Stimulated activated CD4-positive, alpha-beta T cell treated with anti-CD3 and anti-CD28 coated beads, Interleukin-15, amount 100 ng/mL, for 24 hours (primary cell): Measurements from ENCODE around the gene BANF1.
A peak's percentile ranks its signal among the peaks of the same experiment; 100 is the strongest.
"Not testable (repeated sequence)": the region's sequence is repeated elsewhere in the genome, so short reads cannot be mapped to it uniquely, and the experiment has no call there.

Experiments
- DNase-seq: peaks from one replicate; pipeline ENCODE4 v3.0.0-alpha.2; 2020

BANF1 gene

DNA sequence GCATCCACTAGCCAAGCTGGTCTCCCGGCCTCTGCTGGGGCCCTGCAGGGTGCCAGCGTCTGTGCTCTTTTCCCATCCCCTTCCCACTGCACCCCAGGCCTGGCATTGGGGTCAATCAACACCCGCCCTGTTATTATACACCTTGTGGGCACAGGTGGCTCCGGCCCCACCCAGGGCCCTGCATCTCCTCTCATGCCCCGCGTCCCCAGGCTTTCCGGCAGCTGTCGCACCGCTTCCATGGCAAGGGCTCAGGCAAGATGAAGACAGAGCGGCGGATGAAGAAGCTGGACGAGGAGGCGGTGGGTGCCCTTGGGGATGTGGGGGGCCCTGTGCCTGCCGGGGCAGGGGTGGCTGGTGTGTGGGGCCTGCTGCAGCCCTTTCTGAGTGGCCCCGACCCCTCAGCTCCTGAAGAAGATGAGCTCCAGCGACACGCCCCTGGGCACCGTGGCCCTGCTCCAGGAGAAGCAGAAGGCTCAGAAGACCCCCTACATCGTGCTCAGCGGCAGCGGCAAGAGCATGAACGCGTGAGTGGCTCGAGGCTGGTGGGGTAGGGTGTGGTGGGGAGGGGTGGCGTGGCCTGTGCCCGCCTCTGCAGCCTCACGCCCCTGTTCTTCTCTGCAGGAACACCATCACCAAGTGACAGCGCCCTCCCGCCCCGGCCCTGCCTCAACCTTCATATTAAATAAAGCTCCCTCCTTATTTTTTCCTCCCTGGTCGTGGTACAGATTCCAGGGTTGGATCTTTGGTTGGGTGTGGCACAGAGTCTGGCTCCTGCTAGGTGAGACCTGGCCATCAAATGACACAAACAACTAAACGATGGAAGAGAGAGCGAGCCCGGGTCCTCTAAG, 23.7 kb upstream of the BANF1 start:
- no peak for DNase-seq

DNA sequence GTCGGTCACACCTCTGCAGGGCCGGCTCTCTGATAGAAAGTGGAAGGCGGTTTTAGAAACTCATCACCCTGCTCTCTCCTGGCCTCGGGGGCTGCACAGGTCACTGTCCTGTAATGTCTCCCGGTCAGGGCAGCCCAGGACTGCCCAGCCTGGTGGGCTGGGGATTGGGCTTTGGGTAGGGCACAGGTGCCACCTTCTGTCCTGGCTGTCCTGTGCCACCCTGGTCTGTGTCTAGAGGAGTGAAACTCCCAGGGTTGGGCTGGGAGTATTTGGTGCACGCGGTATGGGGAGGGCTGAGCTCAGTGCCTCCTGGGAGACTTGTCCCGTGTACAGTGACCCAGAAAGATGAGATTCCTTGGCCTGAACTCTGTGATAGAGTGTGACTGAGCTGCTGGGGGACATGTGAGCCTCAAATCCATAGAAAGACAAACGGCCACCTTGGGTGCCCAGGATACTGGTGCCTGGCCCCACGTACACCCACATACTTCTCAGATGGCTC, 23.0 kb upstream of the BANF1 start:
- no peak for DNase-seq

DNA sequence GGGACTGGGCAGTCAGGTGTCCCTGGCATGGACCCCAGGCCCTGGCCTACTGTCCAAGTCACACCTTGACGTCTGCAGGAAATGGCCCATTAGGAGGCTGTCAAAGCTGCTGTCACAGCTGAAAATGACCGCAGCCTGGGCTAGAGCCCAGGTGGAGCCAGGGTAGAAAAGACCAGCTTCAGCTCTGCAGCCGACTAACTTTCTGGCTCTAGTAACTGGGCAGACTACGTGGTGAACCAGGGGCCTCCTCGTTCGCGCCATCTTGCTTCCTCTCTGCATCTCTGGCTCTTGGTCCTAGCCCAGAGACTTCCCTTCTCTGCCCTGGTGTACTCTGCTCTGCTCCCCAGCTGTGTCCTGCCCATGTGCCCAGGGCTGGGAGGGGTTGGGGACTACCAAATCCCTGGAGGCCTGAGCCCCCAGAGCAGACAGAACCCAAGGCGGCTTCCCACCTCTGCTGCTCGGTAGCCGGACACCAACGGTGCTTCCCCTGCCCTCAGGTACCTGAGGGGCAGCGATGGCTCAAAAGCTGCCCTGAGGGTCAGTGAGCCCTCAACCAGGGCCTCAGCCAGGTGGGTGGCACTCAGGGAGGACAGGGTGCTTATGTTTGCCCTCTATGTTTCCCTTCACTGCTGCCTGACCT, 21.1 kb upstream of the BANF1 start:
- DNase-seq: no peak

DNA sequence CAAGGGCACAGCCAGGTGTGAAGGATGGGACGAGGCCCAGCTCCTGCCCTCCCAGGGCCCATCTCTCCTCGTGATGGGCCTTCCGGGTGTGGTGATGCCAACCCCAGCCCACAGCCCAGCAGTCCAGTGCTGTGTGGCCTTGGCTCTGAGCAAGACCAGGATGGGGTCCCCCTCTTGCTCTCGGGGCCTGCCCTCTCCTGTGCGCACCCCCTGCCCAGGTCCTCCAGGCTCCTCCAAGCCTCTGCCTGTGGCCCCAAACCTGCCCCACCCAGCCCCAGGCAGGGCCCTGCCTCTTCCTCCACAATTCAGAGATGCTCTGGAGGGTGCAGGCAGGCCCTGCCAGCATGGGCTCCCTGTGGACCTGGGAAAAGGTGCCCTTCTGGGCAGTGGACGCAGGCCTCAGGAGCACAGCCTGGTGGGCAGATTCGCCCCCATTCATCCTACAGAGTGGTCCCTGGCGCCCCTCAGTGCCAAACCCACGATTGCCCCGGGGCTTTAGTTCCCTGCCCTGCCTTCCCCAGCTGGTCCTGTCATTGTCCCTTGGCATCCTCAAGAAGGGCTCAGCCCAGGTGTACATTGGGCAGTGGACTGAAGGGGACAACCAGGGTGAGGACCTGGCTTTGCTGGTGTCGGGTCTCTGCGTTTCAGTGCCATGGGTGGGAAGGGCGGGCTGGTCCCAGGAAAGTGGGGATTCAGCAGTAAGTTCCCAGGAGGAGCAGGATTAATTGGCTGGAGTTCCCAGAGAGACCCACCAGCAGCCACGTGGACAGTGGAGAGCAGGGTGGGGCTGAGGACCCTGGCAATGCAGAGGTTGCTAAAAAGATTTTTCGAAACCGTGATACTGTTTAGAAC, 20.1 kb upstream of the BANF1 start:
- DNase-seq: no peak

DNA sequence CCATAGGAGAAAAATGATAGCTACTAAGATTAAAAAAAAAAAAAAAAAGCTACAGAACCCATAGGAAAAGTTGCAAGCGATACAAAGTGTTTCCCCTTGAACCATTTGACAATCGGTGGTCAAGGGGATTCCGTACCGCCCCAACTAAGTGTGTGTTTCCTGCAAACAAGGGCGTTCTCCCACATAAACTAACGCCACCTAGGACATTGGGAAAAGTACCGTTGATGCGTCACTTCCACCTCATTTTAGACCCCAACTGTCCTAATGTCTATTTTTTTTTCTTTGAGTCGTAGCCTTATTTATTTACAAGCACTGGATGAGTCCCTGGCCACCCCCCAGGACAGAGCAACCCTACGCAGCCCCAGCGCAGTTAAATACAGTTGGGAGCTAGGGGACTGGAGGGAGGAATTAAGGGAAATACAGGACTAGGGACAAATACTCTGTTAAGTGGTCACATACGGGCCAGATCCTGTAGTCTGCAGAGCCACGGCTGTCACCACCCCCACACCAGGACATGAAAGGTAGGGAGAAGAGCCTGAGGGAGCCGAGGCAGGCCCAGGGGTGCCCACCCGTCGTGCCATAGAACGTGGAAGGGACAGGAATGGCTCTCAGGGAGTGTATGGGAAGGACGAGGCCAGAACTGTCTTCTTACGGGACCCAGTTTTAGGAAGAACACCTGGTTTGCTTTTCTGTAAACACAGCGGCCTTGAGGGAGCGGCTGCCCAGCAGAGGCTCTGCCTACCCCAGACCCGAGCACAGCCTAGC, 19.3 kb upstream of the BANF1 start:
- DNase-seq: no peak

DNA sequence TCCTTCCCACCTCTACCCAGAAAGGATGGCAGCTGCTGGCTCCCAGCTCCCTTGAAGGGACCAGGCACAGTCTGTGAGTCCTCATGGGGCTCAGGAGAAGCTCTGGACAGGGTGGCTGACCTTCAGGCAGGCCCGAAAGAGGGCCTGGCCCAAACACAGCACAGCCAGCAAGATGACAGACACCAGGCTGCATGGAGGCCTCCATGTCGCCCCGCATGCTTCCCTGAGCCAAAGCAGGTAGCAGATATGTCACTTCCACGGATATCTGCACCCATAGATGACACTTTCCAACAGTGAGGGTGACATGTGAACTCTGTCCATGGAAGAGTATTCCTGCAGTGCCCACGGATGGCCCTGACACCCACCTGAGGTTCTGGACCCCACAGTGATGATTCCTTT, 18.7 kb upstream of the BANF1 start:
- DNase-seq: no peak

DNA sequence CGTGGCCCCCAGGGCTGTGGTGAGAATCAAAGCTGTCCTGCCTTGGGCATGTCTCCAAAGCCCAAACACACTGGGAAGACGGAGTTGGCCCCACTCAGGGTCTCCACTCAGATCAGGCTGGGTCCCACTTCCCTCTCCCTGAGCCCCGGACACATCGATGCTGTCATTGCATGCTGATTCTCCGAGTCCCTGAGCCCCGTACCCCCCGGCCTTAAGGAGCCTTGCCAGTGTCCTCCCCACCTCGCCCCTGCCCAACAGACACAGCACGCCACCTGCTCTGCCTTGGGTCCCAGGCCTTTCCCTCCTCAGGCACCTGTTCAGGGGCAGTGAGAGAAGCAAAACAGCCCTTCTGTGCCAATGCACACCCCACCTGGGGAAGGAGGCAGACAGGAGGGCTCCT, 15.0 kb upstream of the BANF1 start:
- DNase-seq: no peak

DNA sequence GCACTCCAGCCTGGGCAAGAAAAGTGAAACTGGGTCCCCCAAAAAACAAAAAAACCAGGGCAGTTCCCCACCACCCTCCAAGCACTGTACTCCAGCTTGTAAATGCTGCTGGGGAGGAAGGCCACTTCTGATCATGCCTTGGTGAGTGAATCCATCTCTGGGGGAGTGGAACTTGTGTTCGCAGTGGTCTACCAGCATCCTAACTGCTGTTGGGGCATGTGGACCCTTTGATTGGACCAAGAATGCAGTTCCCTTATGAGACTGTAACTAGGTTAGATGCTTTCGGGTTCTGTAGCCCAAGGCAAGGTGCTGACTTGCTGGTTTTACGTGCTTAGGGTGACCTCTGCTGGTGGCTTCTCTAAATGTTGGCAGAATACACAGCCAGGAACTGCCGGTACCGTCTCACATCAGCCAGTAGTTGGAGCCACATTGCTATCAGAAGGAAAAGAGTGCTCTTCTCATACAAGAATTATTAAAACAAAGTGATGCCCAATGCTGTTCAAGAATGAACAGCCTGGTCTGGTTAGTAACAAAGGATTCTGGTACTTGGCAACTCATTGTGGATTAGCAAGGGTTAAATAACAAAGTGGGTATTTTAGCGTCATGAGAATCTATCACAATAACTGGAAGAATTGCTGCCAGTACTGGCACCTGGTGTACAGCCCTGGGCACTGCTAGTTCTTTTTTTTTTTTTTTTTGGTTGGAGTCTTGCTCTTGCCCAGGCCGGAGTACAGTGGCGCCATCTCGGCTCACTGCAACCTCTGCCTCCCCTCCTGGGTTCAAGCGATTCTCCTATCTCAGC, 13.3 kb upstream of the BANF1 start:
- DNase-seq: peak; percentile 93

DNA sequence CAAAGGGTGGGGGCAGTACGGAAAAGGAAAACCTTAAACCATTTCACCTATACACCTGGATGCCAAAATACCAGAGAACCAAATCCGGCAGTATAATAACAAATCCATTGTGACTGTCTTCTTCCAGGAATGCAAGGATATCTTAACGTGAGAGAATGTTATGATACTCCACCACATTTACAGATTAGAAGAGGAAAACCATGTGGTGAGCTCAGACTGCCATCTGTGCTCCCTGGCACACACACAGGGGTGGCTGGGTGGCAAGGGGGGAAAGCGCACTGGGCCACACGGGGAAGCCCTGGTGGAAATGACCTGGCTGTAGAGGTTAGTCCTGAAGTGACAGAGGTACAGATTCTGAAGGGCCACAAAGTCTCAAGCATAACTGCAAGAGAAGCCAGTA, 10.2 kb upstream of the BANF1 start:
- no peak for DNase-seq

DNA sequence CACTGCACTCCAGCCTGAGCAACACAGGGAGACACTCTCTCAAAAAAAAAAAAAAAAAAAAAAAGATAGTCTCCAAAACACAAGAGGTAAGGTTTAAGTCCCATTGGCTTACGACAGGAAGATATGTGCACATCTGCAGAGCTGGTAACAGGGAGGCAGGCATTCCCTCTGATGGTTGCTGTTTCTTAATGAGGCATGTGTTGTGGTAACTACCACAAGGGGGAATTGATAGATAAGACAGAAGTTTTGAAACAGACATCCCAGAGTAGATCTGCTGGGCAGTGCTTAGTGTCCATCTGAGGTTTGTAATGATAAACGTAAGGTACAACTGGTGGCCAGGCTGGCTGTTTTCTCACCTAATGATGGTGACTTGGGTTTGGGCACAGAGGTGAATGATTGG, 5.0 kb upstream of the BANF1 start:
- DNase-seq: no peak

DNA sequence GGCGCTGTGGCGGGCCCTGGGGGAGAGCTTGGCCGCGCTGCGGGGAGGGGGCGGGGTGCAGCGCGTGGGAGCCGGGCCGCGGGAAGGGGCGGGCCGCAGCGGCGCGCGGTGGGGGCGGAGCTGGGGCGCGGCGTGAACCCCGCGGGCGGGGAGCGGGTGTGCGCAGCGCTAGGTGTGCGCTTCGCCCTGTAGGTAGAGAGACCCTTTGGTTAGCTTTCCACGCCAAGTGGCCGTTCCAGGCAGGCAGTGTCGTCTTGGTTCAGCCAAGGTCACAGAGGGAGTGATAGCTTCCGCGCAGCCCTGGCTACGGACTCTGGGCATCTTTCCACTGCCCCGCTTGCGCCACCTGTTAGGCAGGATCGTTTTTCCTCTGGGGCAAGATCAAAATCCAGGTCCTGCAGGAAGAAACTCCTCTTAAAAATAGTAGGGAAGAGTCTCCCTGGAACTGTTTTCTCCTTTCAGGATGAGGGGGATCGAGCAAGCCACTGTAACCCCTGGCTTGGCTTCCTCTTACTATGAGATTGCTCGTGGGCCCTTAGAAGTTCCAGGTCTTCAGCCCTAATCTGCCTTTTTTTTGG, 434 bp downstream of the BANF1 start:
- no peak for DNase-seq

DNA sequence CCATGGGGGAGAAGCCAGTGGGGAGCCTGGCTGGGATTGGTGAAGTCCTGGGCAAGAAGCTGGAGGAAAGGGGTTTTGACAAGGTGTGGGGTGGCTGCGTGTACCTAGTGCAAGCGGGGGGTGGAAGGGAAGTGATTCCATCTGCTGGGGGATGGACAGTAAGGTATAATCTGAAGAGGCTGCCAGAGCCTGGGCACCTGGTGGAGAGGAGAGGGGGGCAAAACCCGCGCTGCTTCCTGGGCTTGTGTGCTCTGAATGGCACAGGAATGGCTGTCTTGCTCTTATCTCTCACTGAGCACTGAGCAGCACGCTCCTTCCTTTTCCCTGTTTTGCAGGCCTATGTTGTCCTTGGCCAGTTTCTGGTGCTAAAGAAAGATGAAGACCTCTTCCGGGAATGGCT, 988 bp downstream of the BANF1 start:
- no peak for DNase-seq

DNA sequence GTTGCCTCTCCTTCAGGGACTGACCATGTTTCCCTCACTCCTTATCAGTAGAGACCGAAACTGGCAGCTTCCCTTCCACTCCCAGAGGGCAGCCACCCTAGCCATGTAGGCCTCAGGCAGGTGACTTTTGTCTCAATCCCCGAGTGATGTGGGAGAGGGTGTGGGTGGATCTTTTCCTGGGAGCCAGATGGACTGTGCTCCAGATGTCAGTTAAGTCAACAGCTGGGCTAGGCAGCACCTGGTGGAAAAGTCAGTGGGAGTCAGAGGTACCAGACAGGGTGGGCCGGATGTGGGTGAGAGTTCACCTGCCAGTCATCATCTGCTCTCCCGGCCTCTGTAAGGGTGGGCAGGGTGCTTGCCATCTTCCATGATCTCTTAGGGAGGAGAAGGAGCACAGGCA, 1.9 kb downstream of the BANF1 start:
- DNase-seq: no peak

DNA sequence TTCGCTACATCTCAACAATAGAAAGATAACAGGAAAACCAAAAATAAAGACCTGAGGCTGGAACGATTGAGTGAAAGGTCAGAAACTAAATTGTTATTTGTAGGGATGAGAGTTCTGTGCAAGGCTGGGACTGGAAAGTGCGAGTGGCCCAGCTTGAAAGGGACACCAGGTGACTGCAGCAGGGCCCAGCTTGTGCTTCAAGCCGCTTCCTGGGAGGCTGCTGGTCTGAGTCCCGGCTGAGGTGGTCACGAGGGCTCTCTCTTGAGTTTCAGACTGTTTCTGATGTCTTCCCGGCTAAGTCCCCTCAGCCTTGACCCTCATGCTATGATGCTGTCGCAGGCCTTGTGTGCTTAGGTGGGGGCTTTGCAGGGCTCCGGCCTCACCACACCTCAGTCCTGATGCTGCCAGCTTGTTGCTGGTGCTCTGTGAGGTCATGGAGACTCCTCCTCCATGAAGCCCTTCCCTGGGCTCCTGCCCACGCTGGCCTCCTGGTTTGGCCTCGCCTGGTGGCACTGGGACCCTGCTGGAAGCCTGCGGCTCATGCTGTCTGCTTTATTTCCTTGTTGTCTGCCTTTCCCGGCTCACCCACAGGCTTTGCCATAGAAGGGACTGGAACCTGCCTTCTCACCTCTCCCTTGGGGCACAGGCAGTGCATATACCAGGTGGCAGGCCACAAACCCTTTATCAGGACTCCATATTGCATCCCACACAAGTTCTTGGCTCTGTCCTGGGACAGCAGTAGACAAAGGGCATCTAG, 4.0 kb downstream of the BANF1 start:
- no peak for DNase-seq

DNA sequence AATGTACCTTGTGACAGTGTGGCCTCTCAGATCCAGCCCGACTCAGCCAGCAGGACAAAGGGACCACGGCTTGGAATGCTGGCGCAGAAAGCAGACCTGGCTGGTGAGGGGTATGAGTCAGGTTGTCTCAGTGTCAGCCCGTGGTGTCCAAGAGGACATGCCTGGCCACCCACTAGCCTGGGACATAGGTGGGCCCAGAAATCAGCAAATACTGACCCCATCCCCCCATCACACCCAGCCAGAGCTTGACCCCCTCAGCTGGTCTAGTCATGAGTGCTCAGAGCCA, 4.5 kb downstream of the BANF1 start:
- DNase-seq: no peak

DNA sequence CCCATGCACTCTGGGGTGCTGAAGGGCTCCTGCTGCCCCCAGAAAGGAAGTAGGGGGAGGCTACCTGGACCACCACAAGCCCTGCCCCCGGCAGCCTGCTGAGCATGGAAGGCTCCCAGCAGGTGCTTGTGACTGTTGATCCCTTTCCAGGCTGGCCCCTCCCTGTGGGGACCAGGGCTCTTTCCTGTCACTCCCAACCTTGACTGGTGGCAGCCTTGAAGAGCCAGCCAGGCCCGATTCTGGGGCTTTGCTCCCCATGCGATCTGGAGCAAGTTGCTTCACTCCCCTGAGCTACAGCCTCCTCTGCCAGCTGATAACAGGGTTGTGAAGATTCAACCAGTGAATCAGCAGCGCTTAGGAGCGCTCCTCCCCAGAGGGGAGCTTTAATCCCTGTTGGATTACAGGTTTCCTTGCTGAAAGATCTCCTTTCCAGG, 4.9 kb downstream of the BANF1 start:
- no peak for DNase-seq

DNA sequence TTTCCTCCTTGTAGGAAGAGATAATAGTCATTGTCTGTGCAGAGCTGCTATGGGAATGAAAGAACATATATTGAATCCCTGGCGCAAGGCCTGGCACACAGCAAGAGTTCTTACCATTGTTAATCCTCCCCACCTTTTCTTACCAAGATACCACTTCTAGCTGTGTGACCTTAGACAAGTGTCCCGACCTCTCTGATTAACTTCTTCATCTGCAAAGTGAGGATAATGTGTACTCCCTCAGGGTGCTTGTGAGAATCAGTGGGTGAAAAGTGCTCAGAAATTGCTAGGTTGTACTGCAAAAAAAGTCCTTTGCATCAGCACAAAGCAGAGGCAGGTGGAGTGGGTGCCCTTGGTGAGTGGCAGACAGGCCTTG, 5.8 kb downstream of the BANF1 start:
- DNase-seq: no peak

DNA sequence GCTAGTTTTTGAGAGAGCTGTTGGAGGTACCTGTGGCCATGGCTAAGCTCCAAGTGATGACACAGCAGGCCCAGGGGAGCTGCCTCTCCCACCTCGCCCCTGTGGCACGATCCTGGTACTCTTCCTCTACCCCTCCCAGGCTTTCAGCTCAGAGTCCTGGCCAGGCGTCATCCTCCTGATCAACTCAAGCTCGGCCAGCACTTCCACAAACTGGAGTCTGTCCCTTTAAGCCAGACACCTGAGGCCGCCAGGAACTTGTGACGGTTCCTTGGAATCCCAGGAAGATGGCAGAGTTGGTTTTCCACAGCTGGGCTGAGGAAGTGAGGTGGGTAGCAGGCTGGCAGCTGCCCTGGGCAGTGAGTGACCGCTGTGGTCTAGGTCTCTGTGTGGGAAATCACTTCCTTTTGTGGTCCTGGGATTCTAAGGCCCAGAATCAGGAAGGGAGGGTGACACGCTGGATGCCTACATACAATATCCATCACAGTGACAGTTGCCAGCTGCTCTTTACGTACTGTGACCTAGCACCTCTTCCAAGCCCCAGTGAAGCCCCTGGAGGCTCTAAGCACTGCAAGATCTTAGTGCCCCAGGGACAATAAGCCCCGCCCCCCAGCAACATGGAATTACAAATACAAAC, 6.3 kb downstream of the BANF1 start:
- DNase-seq: no peak

DNA sequence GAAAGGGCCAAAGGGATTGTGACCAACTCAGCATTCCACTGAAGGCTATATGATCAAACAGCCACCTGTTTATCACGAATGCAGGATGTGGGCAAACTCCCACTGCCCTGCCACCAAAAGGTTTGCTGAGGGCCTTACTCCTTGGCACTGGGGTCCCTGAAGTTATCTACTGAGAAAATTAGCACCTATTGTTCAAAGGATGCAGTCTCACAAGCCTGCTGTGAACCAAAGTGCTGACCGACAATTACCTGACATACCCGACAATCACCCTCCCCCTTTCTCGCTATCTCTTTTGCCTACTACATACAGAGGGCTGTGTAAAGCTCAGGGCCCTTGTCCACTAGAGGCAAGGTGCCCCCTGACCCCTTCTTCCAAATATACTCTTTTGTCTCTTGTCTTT, 7.7 kb downstream of the BANF1 start:
- not testable (repeated sequence) for DNase-seq

DNA sequence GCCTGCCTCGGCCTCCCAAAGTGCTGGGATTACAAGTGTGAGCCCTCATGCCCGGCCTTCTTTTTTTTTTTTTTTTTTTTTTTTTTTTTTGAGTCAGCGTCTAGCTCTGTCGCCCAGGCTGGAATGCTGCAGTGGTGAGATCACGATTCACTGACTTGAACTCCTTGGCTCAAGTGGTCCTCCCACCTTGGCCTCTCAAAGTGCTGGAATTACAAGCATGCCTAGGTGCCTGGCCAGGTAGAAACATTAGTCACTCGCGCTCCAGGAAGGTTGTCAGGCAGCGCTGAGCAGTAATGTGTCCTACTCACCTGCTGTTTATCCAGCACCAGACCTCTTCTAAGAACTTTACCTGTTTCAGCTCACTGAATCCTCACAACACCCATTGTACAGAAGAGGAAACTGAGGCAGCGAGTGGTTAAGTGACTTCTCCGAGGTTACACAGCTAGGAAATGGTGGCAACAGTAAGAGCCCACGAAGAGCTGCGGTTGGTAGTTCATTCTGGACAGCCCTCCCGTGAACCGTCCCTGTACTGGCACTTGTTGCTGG, 9.0 kb downstream of the BANF1 start:
- no peak for DNase-seq
